AG04449 (cell line): ENCODE measurements around the gene BACE1-AS.

Experiments used
- CTCF ChIA-PET: fragments of 350-600 bp; formaldehyde crosslinking; extraction: SDS; loops from one replicate; lab custom pipeline; 2021; ENCODE audit warnings: antibody characterized with exemption; lab: Yijun Ruan, JAX
- POLR2A ChIA-PET: fragments of 400-600, 350-600 bp; formaldehyde crosslinking; extraction: SDS; loops from one replicate; lab custom pipeline; 2020; ENCODE audit warnings: antibody characterized with exemption, inconsistent platforms; lab: Yijun Ruan, JAX
- DNase-seq: peaks from one replicate; pipeline ENCODE4 v3.0.0-alpha.2; 2010; ENCODE audit warnings: low read depth, low spot score
- H3K4me3 ChIP-seq: 2 replicates; pipeline ENCODE4 v1.5.1; 2011; ENCODE audit warnings: low read depth, mild to moderate bottlenecking, control low read depth, low read length
- TF ChIP-seq, protein P1 (sequence below): IDR thresholded peaks from one replicate; pipeline ENCODE4 v1.5.1; 2011; ENCODE audit warnings: mild to moderate bottlenecking, moderate library complexity, low read length, control low read depth, inconsistent platforms; ENCODE audit not compliant: insufficient read depth; ENCODE audit errors: missing control alignments

Gene BACE1-AS

DNA sequence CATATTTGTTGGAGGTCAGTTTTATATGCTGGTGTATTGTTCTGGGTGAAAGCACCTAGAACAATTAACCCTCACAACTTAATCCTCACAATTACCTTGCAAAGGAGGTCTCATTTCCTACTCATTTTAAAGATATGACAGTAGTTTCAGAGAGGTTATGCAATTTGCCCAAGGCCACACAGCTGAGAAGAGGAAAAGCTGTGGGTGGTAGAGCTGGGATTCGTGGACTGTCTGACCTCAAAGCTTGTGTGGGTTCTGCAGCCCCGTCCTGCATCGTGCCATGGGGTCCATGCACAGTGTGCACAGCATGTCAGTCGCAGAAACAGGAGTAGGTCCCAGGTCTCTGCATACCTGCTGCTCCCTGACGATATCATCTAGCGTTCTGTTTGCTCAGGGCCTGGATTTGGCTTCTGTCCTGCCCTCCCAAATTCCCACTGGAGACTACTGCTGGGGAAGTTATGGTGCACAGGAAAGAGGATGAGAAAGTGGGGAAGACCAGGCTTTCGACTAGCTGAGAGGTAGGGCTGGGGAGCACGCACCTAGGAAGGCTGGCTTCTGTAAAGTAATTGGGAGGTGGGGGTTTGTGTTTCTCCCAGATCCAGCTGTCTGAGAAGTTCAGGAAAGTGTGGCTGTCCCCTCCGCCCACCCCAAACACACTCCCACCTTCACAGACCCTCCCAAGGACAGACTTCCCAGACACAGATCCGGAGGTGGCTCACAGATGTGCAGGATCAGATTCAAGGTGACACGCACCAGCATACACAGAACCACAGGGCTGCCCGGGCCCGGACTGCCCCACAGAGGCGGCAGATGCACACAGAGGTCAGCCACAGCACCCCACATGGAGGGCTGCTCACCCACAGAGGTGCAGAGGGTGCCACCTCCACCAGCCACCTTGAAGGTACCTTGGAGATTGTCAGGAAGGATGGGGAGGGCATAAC, 23.0 kb downstream of the BACE1-AS start:
- DNase-seq, result no peak
- CTCF ChIA-PET, result interaction anchor here (1.2 kb wide), 1 partner anchor 50 kb away, joined by 3 read pairs; no protein-coding TSS in a partner anchor

DNA sequence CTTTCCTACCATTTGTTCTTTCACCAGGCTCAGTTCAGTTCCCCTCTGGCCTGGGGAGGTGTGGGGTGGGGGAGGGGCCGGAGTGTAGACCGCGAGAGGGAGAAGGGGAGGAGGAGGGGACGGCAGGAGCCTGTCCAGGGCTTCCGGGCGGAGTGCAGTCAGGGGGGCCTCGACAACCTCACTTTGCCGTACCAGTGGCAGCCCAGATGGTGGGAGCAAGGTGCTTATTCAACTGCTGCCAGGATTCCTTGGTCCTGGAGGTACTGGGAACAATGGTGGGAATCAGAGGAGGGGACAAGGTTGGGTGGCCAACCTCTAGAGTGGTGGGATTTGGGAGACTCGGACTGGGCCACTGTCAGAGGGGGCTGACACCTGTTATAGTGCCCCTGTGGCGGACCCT, 23.7 kb downstream of the BACE1-AS start:
- ChIA-PET POLR2A (interaction anchor here (1.4 kb wide), 1 partner anchor 11 kb away, joined by 3 read pairs; no protein-coding TSS in a partner anchor), CTCF (interaction anchor here (0.7 to 2.7 kb wide), 7 partner anchors 11 to 117 kb away, joined by 3 to 9 read pairs (median 3); partner anchors contain the start of gene CEP164)
- DNase-seq, result no peak
- H3K4me3 ChIP-seq, result peak overlapping the region; percentile 71
- TF ChIP-seq, protein P1, sequence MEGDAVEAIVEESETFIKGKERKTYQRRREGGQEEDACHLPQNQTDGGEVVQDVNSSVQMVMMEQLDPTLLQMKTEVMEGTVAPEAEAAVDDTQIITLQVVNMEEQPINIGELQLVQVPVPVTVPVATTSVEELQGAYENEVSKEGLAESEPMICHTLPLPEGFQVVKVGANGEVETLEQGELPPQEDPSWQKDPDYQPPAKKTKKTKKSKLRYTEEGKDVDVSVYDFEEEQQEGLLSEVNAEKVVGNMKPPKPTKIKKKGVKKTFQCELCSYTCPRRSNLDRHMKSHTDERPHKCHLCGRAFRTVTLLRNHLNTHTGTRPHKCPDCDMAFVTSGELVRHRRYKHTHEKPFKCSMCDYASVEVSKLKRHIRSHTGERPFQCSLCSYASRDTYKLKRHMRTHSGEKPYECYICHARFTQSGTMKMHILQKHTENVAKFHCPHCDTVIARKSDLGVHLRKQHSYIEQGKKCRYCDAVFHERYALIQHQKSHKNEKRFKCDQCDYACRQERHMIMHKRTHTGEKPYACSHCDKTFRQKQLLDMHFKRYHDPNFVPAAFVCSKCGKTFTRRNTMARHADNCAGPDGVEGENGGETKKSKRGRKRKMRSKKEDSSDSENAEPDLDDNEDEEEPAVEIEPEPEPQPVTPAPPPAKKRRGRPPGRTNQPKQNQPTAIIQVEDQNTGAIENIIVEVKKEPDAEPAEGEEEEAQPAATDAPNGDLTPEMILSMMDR, result no peak

More for the DNA sequence above, 23.0 kb downstream of the BACE1-AS start:
- POLR2A ChIA-PET, result no interaction called here
- H3K4me3 ChIP-seq, result peak overlapping the region; percentile 71
- TF ChIP-seq, protein P1, result no peak

DNA sequence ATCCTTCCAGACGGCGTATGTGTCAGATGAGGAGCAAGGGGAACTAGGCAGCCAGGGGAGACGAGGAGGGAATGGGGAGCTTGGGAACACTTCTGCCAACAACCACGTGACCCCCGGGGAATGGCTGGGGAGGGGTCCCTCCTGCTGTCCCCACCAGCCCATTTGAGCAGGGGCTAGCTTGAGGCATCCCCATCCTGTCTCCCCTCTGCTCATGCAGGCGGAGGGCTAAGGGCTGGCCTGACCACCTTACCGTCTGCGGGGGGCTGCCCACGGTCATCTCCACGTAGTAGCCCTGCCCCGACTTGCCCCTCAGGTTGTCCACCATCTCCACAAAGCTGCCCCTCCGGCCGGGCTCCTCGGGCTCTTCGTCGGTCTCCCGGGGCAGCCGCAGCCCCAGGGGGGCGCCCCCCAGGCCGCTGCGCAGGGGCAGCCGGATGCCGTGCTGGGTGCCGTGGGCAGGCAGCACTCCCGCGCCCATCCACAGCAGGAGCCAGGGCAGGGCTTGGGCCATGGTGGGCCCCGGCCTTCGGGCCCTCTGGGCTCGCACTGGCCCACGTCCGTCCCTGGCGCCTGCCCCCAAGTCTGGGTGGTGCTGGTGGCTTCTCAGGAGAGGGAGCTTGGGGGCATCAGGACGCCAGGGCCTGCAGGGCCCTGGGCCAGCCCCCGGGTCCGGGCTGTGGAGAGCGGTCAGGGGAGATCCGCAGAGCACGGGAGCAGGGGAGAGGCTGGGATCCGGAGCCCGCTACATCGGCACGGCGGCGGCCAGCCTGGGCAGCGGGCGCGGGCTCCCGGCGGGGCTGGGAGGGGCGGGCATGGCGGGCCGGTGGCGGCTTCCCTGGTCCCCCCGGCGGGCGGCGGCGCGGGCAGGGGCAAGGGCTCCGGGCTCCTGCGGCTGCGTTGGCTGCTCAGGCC, 24.4 kb downstream of the BACE1-AS start:
- TF ChIP-seq, protein P1, result no peak
- POLR2A ChIA-PET, result interaction anchor here (1.4 kb wide), 1 partner anchor 12 kb away, joined by 3 read pairs; no protein-coding TSS in a partner anchor
- DNase-seq, result no peak
- peak overlapping the region; percentile 71 for H3K4me3 ChIP-seq
- CTCF ChIA-PET, result interaction anchor here (0.7 to 2.7 kb wide), 10 partner anchors 11 to 118 kb away, joined by 3 to 9 read pairs (median 4); partner anchors contain the start of gene CEP164

DNA sequence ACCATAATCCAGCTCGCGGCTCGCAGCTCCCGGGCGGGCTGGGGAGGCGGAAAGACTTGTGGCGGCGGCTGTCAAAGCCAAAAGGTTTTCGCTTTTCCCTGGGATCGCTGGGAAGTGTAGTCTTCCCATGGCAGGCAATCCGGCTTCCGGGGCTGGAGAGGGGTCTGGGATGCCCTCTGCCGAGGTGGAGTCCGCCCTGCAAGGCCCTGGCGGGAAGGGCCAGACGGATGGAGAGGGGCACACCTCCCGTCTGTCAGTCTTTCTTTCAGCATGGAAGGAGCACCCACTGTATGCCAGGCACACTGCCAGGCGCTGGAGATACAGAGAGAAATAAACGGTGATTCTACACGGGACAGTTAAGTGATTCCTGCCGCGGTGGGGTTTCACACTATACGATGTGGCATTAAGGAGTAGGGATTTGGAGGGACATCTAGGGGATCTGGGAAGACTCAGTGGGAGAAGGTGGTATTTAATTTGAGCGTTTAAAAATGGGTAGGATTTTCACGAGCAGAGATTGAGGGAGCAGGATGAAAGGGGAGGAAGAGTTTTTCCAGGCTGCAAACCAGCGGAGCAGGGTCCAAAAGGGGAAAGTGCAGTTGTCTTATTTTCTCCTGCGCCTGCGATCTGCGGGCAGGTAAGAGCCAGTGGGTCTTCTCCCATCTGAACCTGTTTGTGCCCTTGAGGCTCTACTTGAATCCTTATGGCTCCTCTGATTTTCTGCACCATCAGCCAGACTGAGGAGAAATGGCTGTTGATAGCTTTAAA, 25.2 kb downstream of the BACE1-AS start, which contains the start of gene BACE1:
Gene BACE1 (minus strand): TSS at position 60 of the 765 bp plus-strand sequence. CDS start 461 bp downstream, outside the sequence.
- POLR2A ChIA-PET, result interaction anchor here (1.4 kb wide), 1 partner anchor 13 kb away, joined by 3 read pairs; no protein-coding TSS in a partner anchor
- CTCF ChIA-PET, result interaction anchor here (0.9 to 2.7 kb wide), 10 partner anchors 10 to 209 kb away, joined by 3 to 9 read pairs (median 4); partner anchors contain the start of gene CEP164
- DNase-seq, result no peak
- peak within 1 kb of the TSS; percentile 71 for H3K4me3 ChIP-seq
- TF ChIP-seq, protein P1, result peak; percentile 78

DNA sequence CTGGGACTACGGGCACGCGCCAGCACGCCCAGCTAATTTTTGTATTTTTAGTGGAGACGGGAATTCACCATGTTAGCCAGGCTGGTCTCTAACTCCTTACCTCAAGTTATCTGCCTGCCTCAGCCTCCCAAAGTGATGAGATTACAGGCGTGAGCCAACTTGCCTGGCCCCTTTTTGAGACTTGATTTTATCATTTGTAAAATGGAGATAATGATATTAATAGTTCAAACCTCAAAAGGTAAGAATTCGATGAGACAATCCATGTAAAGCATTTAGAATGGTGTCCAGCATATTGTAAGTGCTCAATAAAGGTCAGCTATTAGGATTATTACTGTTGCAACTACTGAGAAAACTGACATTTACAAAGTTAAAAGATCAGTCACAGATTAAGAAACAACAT, 27.6 kb downstream of the BACE1-AS start:
- TF ChIP-seq, protein P1, result no peak
- POLR2A ChIA-PET, result interaction anchor here (0.8 kb wide), 1 partner anchor 9 kb away, joined by 3 read pairs; the partner anchor contains the start of gene CEP164
- no peak overlapping the region for H3K4me3 ChIP-seq
- DNase-seq, result no peak
- CTCF ChIA-PET, result interaction anchor here (0.7 to 2.1 kb wide), 4 partner anchors 24 to 91 kb away, joined by 3 to 5 read pairs (median 4); no protein-coding TSS in a partner anchor
